Stimulated activated CD8-positive, alpha-beta memory T cell treated with anti-CD3 and anti-CD28 coated beads, Interleukin-7, amount 100 ng/mL, for 48 hours (primary cell): ENCODE measurements around the gene COG5.

Experiments used
- DNase-seq, 2 donors: peaks; one replicate each; pipeline ENCODE4 v3.0.0-alpha.2; 2020; ENCODE audit warnings: low read depth in 1 of 2; ENCODE audit errors: extremely low read depth in 1 of 2

COG5 gene

GRCh38 chr7:107344286-107344685, 219.4 kb downstream of the COG5 start:
- no peak for DNase-seq

DNA sequence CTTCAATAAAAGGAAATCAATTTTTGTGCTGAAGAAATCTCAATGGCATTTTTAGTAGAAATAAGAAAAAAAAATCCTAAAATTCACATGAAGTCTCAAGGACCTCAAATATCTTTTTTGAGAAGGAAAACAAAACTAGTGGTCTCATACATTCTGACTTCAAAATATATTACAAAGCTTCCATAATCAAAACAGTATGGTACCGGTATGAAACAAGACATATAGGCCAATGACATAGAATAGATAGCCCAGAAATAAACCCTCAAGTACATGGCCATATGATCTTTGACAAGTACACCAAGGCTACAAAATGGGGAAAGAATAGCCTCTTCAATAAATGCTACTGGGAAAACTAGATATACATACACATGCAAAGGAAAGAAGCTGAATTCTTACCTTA, 225.6 kb downstream of the COG5 start:
- no peak for DNase-seq

DNA sequence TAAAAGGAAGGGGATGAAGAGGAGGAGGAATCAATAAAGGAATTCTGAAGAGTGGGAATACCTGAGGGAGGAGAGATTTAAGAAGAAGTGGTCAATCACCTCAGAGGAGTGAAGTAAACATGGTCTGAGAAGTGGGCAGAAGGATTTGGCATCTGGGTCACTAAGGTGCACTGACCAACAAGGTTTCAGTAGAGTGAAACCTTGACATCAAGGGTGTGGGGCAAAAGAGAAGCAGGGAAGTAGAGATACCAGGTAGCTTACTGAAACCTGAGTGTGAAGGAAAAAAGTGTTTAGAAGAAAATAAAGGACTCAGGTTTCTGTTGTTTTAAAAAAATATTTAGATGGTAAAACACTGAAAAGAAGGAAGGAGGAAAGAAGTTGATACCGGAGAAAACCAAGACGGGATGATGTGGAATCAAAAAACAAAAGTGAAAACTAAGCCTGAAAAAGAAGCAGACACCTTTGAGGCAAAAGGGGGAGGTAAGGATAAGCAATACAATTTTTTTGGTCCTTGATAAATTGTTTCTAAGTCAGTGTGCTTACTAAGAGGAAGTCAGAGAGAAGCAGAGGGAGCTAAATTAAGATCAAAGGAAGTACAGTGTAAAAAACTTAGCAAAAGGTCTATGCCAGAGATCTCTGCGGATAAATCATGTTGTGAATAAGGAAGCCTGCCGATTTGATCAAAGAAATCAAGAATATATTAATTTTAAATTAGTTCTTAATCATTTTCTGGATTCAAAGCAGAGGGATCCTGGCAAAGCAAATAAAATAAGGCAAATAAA, 231.0 kb downstream of the COG5 start:
- no peak for DNase-seq

- no peak for DNase-seq
Measured at GRCh38 chr7:107330478-107330877, 233.2 kb downstream of the COG5 start.

DNA sequence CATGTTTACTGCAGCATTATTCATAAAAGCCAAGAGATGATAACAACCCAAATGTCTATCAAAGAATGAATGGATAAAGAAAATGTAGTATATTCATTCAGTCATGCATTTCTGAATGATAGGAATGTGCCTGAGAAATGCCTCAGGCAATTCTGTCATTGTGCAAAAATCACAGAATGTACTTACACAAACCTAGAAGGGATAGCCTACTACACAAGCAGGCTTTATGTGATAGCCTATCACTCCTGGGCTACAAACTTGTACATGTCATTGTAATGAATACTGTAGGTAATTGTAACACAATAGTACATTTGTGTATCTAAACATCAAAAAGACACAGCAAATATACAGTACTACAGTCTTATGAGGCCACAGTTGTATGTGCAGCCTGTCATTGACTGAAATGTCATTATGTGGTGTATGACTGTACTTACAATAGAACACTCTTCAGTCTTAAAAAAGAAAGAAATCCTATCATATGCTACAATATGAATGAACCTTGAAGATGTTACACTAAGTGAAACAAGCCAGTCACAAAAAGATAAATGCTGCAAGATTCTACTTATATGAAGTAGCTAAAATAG, 235.6 kb downstream of the COG5 start:
- DNase-seq = no peak

DNA sequence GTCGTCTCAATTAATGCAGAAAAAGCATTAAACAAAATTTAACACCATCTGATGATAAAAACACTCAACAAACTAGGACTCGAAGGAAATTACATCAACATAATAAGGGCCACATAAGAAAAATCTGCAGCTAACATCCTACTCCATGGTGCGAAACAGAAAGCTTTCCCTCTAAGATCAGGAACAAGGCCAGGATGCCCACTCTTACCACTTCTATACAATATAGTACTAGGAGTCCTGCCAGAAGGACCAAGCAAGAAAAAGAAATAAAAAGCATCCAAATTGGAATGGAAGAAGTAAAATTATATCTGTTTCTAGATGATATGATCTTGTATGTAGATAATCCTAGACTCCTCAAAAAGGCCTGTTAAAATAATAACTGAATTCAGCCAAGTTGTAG, 237.7 kb downstream of the COG5 start:
- DNase-seq = no peak

GRCh38 chr7:107322015-107322414, 241.7 kb downstream of the COG5 start:
- DNase-seq = no peak

GRCh38 chr7:107321611-107322010, 242.1 kb downstream of the COG5 start:
- DNase-seq = no peak

DNA sequence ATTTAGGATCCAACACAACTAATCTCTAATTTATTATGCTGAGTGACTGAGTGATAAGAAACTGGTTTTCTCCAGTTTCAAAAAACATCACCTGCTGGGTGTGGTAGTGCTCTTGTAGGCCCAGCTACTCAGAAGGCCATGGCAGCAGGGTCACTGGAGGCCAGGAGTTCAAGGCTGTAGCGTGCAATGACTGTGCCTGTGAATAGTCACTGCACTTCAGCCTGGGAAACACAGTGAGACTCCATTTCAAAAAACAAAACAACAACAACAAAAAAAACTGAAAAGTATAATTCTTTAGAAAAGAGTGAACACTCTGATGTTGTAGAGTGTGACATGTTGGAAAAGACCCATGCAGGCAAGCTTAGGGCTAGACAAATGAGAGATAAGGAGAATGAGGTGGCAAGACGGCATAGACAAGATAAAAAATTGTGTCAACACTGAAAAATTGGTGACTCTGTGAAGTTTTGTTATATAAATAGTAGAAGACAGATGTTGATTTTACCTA, 243.9 kb downstream of the COG5 start:
- DNase-seq = no peak

DNA sequence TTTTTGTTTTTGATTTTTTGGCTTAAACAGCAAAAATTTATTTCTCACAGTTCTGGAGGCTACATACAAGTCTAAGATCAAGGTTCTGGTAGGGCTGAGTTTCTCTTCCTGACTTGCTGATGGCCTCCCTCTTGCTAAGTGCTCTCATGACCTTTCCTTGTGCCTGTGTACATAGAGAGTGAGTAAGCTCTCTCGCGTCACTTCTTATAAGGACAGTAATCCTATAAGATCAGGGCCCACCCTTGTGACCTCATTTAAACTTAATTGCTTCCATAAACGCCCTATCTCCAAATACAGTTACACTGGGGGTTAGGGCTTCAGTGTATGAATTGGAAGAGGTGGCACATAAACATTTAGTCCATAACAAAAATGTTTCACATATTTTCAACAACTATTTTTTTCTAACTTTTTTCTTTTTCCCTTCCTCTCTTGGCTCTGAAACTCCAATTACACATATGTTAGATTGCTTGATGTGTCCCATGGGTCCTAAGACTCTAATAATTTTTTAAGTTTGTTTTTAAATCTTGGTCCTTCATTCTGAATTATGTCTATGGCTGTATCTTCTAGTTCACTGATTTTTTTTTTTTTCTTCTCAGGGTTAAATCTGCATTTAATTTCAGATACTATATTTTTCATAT, 245.1 kb downstream of the COG5 start:
- DNase-seq = no peak

DNA sequence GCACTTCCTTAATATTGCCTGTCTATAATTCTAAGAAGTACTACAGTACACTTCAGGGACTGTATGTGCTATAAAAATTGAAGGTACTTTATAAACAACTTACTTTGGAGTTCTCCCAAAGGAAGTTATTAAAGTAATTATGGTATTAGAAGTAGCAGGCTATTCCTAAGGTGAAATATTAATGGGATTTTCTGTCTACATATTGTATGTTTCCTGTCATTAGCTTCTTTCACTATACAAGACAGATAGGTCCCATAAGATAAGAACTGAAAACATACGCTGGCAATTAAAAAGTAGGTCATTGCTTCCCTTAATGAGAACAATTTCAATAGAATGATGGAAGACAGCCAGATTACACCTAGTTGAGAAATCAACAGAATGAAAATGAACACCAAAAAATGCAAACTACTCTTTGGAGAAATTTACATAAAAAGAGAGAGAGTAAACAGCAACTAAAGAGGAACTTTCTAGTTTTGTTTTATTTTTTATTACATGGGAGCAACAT, 248.0 kb downstream of the COG5 start:
- DNase-seq = no peak

DNA sequence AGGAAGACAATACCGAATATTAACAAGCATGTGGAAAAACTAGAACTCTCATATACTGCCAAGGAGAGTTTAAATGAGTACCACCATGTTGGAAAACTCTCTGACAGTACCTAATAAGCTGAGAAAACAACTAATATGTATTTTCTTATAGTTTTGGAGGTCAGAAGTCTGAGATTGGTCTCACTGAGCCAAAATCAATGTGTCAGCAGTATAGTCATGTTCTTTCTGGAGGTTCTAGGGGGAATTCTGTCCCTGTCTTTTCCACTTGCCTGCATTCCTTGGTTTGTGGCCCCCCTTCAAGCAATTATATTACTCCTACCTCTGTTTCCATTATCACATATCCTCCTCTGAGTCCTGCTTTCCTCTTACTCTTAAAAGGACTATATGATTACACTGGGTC, 250.4 kb downstream of the COG5 start:
- no peak for DNase-seq

GRCh38 chr7:107312418-107312817, 251.3 kb downstream of the COG5 start:
- DNase-seq = no peak

DNA sequence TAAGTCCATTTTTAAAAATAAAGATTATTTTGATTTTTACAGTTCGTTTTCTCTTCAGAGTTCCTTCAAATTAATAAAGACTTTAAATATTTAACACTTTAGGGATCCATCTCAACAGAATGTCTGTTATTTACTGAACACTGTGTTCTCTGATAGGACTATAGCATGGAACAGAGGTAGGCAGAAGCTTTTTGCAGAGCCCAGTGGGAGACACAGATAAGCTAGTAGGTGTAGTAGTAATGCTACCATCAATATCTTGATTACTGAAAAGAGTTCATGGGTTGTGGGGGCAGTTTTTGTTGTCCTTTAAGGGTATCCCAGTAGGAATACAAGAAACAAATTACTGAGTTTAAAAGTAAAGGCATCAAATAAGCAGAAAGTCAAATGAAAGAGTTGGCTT, 254.4 kb downstream of the COG5 start:
- DNase-seq = no peak

DNA sequence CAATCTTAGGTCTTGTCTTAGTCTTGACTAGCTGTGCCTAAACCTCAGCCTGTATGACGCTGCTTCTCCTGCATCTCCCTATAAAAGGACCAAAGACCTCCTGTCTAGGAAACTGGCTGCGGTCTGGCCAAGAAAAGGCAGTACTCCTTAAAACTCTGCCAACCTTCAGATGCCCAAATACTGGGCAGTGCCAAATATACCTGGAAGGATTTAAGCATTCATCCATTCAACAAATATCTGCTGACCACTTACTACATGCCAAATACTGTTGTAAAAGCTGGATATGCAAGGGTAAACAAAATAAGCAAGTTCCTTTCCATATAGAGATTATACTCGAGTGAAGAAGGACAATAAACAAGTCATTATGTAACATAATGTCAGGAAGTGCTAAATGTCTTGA, 259.1 kb downstream of the COG5 start:
- DNase-seq = no peak

DNA sequence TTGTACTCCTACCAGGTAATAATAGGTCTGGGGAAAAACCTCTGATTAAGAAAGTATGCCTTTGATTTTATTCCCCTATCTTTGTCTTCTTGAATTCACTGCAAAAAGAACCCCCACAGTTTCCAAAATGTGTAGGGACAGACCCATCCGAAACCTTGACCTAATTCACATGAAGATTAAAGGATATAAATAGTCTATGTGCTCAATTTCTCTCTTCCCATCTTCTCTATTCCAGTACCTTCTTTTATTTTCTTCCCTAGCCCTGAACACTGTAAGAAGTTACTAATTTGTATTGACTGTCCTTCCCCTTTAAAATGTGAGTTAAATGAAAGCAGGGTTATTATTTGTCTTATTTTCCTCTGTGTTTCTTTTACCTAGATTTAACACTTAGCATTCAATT, 259.7 kb downstream of the COG5 start:
- DNase-seq = no peak

- no peak for DNase-seq
Measured at GRCh38 chr7:107302250-107302847, 261.4 kb downstream of the COG5 start.

DNA sequence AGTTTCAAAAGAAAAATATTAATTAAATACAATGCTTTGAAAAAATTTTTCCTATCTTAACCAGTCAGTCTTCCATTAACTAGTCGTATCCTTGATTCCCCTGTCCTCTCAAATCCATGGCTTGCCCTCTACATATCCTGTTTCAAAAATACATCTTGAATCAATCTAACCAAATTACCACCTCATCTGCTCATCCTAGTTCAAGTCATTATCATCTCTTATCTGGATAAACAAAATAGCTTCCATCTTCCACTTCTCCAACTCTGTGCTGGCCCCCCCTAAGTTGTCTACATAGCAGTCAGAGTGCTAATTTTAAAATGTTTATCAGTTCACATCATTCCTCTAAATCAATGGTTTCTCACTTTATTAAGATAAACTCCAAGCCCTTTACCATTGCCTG, 269.5 kb downstream of the COG5 start:
- no peak for DNase-seq

GRCh38 chr7:107292591-107292990, 271.1 kb downstream of the COG5 start:
- no peak for DNase-seq

DNA sequence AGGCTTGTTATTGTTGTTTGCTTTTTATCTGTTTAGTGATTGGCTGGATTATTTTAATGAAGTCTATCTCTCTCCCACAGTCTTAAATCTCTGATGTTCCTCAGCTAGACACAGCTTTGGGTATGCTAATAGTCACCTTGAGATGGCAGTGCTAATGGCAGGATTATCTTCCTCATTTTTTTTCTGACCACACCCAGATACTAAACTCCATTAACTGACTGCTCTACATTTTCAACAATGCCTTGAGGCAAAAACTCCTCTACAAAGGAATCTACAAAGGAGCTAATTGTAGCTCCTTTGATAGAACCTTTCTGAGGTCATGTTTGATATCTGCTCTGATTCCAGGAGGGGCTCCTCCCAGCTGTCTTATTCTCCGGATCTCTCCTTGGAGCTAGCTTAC, 272.3 kb downstream of the COG5 start:
- no peak for DNase-seq

GRCh38 chr7:107286751-107287621, 276.7 kb downstream of the COG5 start:
- no peak for DNase-seq
